AG04450 (cell line): ENCODE results near the gene TIMM10B. TPM values are rescaled to one million over a fixed set of nuclear protein-coding genes. Genes with fewer than 3 reads are reported as not detected.

Experiments used
- CTCF ChIA-PET: fragments of 300-600, 350-600 bp; formaldehyde crosslinking; extraction: SDS; loops from one replicate; lab custom pipeline; 2022; ENCODE audit warnings: antibody characterized with exemption, inconsistent platforms; lab: Charles Lee
- POLR2A ChIA-PET: fragments of 350-600 bp; formaldehyde crosslinking; extraction: SDS; loops from one replicate; lab custom pipeline; 2021; ENCODE audit warnings: antibody characterized with exemption, inconsistent platforms; lab: Yijun Ruan, JAX
- DNase-seq: peaks from one replicate; pipeline ENCODE4 v3.0.0-alpha.2; 2011; ENCODE audit warnings: low read depth, low spot score
- H3K27ac ChIP-seq: one replicate; pipeline ENCODE4 v1.5.1; 2012; ENCODE audit warnings: low read depth, low read length, control low read depth
- H3K27me3 ChIP-seq: one replicate; pipeline ENCODE4 v1.6.0; 2012; ENCODE audit warnings: low read length; ENCODE audit not compliant: control insufficient read depth, insufficient read depth
- H3K4me3 ChIP-seq: 2 replicates; pipeline ENCODE4 v1.5.1; 2011; ENCODE audit warnings: mild to moderate bottlenecking, low read depth, low read length, control low read depth
- H3K9me3 ChIP-seq: 2 replicates; pipeline ENCODE4 v1.5.1; 2012; ENCODE audit warnings: low read length; ENCODE audit not compliant: control insufficient read depth, insufficient read depth
- CTCF ChIP-seq: IDR thresholded peaks from 2 replicates; pipeline ENCODE4 v1.5.1; 2011; ENCODE audit warnings: low read depth, low read length, control low read depth, inconsistent platforms
- polyA plus RNA-seq: library from polyadenylated mRNA; depleted of rRNA; stranded (reverse); fragments of >200 nt; gene quantifications from 2 replicates; pipeline ENCODE4 v1.2.3, GENCODE V29; 2011

The TIMM10B gene
- polyA plus RNA-seq, 1 experiment, result 33.1 TPM

GRCh38 chr11:6486256-6486655 lies 5.0 kb downstream of the TIMM10B start:
- Histone ChIP-seq H3K27me3 (no peaks in the 10 kb centered on the region), H3K27ac (no peak overlapping the region), H3K4me3 (no peak overlapping the region), H3K9me3 (no peaks in the 10 kb centered on the region)
- TF ChIP-seq CTCF, result no peak
- POLR2A ChIA-PET, result no interaction called here
- CTCF ChIA-PET, result interaction anchor here (1.5 kb wide), 1 partner anchor 43 kb away, joined by 4 read pairs; no protein-coding TSS in a partner anchor
- no peak for DNase-seq

GRCh38 chr11:6486938-6487337 lies 5.6 kb downstream of the TIMM10B start:
- Histone ChIP-seq H3K9me3 (no peaks in the 10 kb centered on the region), H3K27me3 (no peaks in the 10 kb centered on the region), H3K4me3 (no peak overlapping the region), H3K27ac (no peak overlapping the region)
- ChIA-PET CTCF (interaction anchor here (1.5 kb wide), 1 partner anchor 43 kb away, joined by 4 read pairs; no protein-coding TSS in a partner anchor), POLR2A (no interaction called here)
- no peak for DNase-seq
- no peak for TF ChIP-seq CTCF

GRCh38 chr11:6488342-6488741 lies 7.0 kb downstream of the TIMM10B start:
- H3K27ac ChIP-seq, result no peak overlapping the region
- no peak for DNase-seq
- H3K4me3 ChIP-seq, result no peak overlapping the region
- no peaks in the 10 kb centered on the region for H3K9me3 ChIP-seq
- TF ChIP-seq CTCF, result no peak
- CTCF ChIA-PET, result interaction anchor here (1.2 to 2.2 kb wide), 2 partner anchors 17 to 109 kb away, joined by 3 to 10 read pairs; no protein-coding TSS in a partner anchor
- H3K27me3 ChIP-seq, result no peaks in the 10 kb centered on the region
- POLR2A ChIA-PET, result no interaction called here

- DNase-seq, result no peak
- Histone ChIP-seq H3K27me3 (no peaks in the 10 kb centered on the region), H3K27ac (no peak overlapping the region), H3K9me3 (no peaks in the 10 kb centered on the region), H3K4me3 (no peak overlapping the region)
- ChIA-PET POLR2A (no interaction called here), CTCF (interaction anchor here (0.7 to 2.2 kb wide), 2 partner anchors 17 to 110 kb away, joined by 3 to 10 read pairs; no protein-coding TSS in a partner anchor)
- no peak for TF ChIP-seq CTCF
These were observed 7.5 kb downstream of the TIMM10B start for GRCh38 chr11:6488821-6489220.

GRCh38 chr11:6489306-6489705 lies 8.0 kb downstream of the TIMM10B start:
- Histone ChIP-seq H3K9me3 (no peaks in the 10 kb centered on the region), H3K27me3 (no peaks in the 10 kb centered on the region), H3K27ac (no peak overlapping the region), H3K4me3 (no peak overlapping the region)
- POLR2A ChIA-PET, result interaction anchor here (0.6 kb wide), 1 partner anchor 147 kb away, joined by 11 read pairs; no protein-coding TSS in a partner anchor
- CTCF ChIA-PET, result interaction anchor here (0.6 to 2.2 kb wide), 4 partner anchors 16 to 1176 kb away, joined by 3 to 10 read pairs (median 3); no protein-coding TSS in a partner anchor
- no peak for TF ChIP-seq CTCF
- DNase-seq, result no peak
